ENCODE data around the gene ZNF784. TPM values are rescaled to one million over a fixed set of nuclear protein-coding genes. Genes with fewer than 3 reads are reported as not detected.

The ZNF784 gene
- total RNA-seq, 1 experiment from 2014 or later: 9.9 TPM

GRCh38 chr19:55581145-55581822 lies 43.1 kb downstream of the ZNF784 start:
- peak overlapping the region; percentile 90; the same call in 1 of the 2 replicates for H3K27ac Mint-ChIP-seq
- ChIA-PET CTCF (interaction anchor here (0.5 to 2.0 kb wide), 5 partner anchors 18 to 435 kb away, joined by 5 to 20 read pairs (median 5); partner anchors contain the start of genes FIZ1 and ZNF865), POLR2A (interaction anchor here (1.1 to 1.2 kb wide), 3 partner anchors 18 to 43 kb away, joined by 3 to 7 read pairs (median 3); partner anchors contain the start of genes FIZ1 and ZNF784)
- H3K4me1 Mint-ChIP-seq: peaks cover 12% of the 10 kb centered on the region
- H3K36me3 Mint-ChIP-seq: peaks cover 10% of the 10 kb centered on the region
- peak overlapping the region; percentile 86 for H3K4me3 Mint-ChIP-seq
- H3K9me3 Mint-ChIP-seq: no peaks in the 10 kb centered on the region
- DNase-seq (ENCODE audit: low spot score) (peak; percentile 66), ATAC-seq (peak; percentile 3; the same call in 1 of the 2 replicates)
- H3K27me3 Mint-ChIP-seq (ENCODE audit: low read depth): peaks cover 20% of the 10 kb centered on the region
- no peak for TF ChIP-seq RELA (CRISPR knock-in tag; IDR thresholded peaks at IDR 0.05; ENCODE audit: borderline replicate concordance)
- TF ChIP-seq FOXJ3 (CRISPR knock-in tag; IDR thresholded peaks at IDR 0.05; ENCODE audit: borderline replicate concordance): peak; percentile 74; the same call in 1 of the 2 replicates
- peak; percentile 64; the same call in 1 of the 2 replicates for TF ChIP-seq SMAD4 (CRISPR knock-in tag; IDR thresholded peaks at IDR 0.05)
- TF ChIP-seq ZNF121 (CRISPR knock-in tag; IDR thresholded peaks at IDR 0.05): no peak
- no peak for TF ChIP-seq ZNF512 (CRISPR knock-in tag; IDR thresholded peaks at IDR 0.05; ENCODE audit: borderline replicate concordance)
- no peak for TF ChIP-seq HMGA2 (CRISPR knock-in tag; IDR thresholded peaks at IDR 0.05)
- TF ChIP-seq ZBTB43 (CRISPR knock-in tag; IDR thresholded peaks at IDR 0.05): no peak
- peak; percentile 65; the same call in 1 of the 2 replicates for TF ChIP-seq ARID4B (CRISPR knock-in tag; IDR thresholded peaks at IDR 0.05; ENCODE audit: borderline replicate concordance)
- TF ChIP-seq NR2C2 (CRISPR knock-in tag; IDR thresholded peaks at IDR 0.05): no peak
- TF ChIP-seq ATF3 (CRISPR knock-in tag; conservative IDR thresholded peaks at IDR 0.05): no peak
- TF ChIP-seq ZNF416 (CRISPR knock-in tag; IDR thresholded peaks at IDR 0.05): no peak
- TF ChIP-seq JAZF1 (CRISPR knock-in tag; IDR thresholded peaks at IDR 0.05): no peak
- no peak for TF ChIP-seq ZNF396 (CRISPR knock-in tag; IDR thresholded peaks at IDR 0.05; ENCODE audit: borderline replicate concordance)
- TF ChIP-seq MAX (CRISPR knock-in tag; IDR thresholded peaks at IDR 0.05): no peak; the same call in 1 of the 2 replicates
- no peak for TF ChIP-seq NR1H2 (CRISPR knock-in tag; IDR thresholded peaks at IDR 0.05)
- no peak for TF ChIP-seq RORB (CRISPR knock-in tag; IDR thresholded peaks at IDR 0.05)
- TF ChIP-seq ATF1 (CRISPR knock-in tag; IDR thresholded peaks at IDR 0.05): no peak
- TF ChIP-seq ATF2 (CRISPR knock-in tag; IDR thresholded peaks at IDR 0.05; ENCODE audit: borderline replicate concordance, low read depth): no peak
- TF ChIP-seq GABPB1 (CRISPR knock-in tag; IDR thresholded peaks at IDR 0.05): peak; percentile 6; the same call in 1 of the 2 replicates
- no peak for TF ChIP-seq ZNF671 (CRISPR knock-in tag; IDR thresholded peaks at IDR 0.05)
- no peak for TF ChIP-seq CBFB (CRISPR knock-in tag; IDR thresholded peaks at IDR 0.05; ENCODE audit: low read depth)
- TF ChIP-seq NFYB (CRISPR knock-in tag; conservative IDR thresholded peaks at IDR 0.05; ENCODE audit: low read depth): no peak
- no peak for TF ChIP-seq CTCF (IDR thresholded peaks at IDR 0.05)
